Astrocyte of the hippocampus (primary cell): ENCODE results near the gene MOGAT2.
"Not testable (repeated sequence)": the region's sequence is repeated elsewhere in the genome, so short reads cannot be mapped to it uniquely, and the experiment has no call there.

Source experiments
- DNase-seq: peaks from one replicate; pipeline ENCODE4 v3.0.0; 2011; ENCODE audit warnings: low read depth, low spot score

Gene MOGAT2

GRCh38 chr11:75717608-75718418 is at the start of gene MOGAT2:
Gene MOGAT2, plus strand, starts transcription at chr11:75717838. Its CDS starts 51 bp downstream, at chr11:75717889.
- peak; percentile 37 for DNase-seq

- peak; percentile 59 for DNase-seq
Measured at GRCh38 chr11:75668451-75669297, 49.0 kb upstream of the MOGAT2 start, which contains the start of gene MAP6. Gene MAP6, minus strand, starts transcription at chr11:75669038. Its CDS starts 669 bp downstream, at chr11:75668369.

- peak; percentile 14 for DNase-seq
Measured at GRCh38 chr11:75673977-75674582, 43.6 kb upstream of the MOGAT2 start.

- no peak for DNase-seq
Measured at GRCh38 chr11:75677275-75677674, 40.4 kb upstream of the MOGAT2 start.

- no peak for DNase-seq
Measured at GRCh38 chr11:75677909-75678308, 39.7 kb upstream of the MOGAT2 start.

GRCh38 chr11:75678620-75679259 is 38.9 kb upstream of the MOGAT2 start:
- DNase-seq: no peak

DNA sequence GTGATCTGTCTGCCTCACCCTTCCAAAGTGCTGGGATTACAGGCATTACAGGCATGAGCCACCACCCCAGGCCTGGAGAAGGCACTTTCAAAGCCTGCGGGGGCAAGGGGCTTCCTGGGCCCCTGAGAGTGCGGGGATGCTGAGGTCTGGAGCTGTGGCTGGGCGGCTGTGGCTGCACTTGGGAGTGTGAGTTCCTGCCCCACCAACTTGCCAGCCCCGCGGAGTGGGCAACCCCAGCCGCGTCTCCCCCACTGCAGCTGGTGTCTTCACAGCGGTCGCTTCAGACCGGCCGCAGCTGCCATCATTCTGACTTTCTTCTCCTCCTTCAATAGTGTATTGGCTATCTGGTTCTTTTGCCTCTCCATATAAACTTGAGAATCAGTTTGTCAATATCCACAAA is 38.1 kb upstream of the MOGAT2 start:
- no peak for DNase-seq

GRCh38 chr11:75683856-75684255 is 33.8 kb upstream of the MOGAT2 start:
- DNase-seq: not testable (repeated sequence)

GRCh38 chr11:75689863-75690609 is 27.6 kb upstream of the MOGAT2 start:
- DNase-seq: no peak

GRCh38 chr11:75691804-75692203 is 25.8 kb upstream of the MOGAT2 start:
- no peak for DNase-seq

GRCh38 chr11:75697906-75698581 is 19.6 kb upstream of the MOGAT2 start:
- DNase-seq: no peak

DNA sequence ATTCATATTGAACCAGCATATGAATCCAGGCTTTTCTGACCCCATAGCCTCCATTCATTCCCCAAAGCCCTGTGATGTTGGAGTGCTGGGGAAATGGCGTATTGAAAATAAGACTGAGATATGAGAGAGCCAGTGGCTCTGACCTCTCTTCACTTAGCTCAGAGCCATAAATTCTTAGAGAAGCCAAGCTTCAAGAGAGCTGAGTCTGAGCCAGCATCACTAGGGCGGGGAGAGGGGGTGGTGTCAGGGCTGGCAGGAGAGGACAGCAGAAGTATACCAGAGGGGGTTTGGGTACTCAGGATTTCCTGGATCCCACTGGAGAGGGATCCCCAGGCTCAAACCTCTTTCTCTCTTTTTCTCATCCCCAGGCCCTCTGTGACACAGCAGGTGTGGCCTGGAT is 16.7 kb upstream of the MOGAT2 start:
- no peak for DNase-seq

- no peak for DNase-seq
Measured at GRCh38 chr11:75703695-75704237, 13.9 kb upstream of the MOGAT2 start.

- DNase-seq: no peak
Measured at GRCh38 chr11:75705541-75705940, 12.1 kb upstream of the MOGAT2 start.

- peak; percentile 76 for DNase-seq
Measured at GRCh38 chr11:75706260-75706729, 11.3 kb upstream of the MOGAT2 start.

DNA sequence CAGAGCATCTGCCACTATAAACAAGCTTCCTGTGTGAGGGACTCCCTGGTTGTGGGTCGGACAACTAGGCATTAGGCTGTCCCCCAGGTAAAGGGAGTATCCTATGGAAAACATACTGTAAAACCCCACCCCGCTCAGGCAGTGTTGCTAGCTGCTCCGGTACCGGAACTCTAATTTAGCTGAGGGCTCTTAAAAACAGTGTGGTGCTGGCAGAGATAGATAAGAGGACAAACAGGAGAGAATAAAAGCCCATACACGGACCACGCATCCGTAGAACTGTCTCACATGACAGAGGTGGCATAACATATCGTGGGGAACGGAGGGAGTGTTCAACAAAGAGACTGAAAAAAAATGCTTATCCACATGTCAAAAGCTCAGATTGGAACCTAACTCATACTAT is 3.4 kb upstream of the MOGAT2 start:
- DNase-seq: no peak

GRCh38 chr11:75715688-75716087 is 1.9 kb upstream of the MOGAT2 start:
- DNase-seq: no peak

DNA sequence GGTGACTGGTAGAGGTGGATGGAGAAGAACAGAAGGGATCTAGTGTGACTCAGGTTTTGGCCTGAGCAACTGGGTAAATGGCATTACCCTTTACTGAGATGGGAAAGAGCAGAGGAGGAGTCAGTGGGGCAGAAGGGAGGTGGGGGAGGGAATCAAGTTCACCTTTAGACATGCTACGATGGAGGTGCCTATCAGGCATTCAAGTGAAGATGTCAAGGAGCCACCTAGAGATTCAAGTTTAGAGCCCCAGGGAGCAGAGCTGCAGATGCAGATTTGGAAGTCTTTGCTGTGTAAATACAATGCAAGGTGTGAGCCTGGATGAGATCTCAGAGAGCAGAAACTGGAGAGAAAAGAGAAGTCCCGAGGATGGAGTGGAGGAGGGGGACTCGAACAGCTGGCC is 979 bp upstream of the MOGAT2 start:
- DNase-seq: no peak

- DNase-seq: peak; percentile 33
Measured at GRCh38 chr11:75718419-75719339, 1.0 kb downstream of the MOGAT2 start.
